Measurements from ENCODE around the gene OSBPL5.
"Not testable (repeated sequence)": the region's sequence is repeated elsewhere in the genome, so short reads cannot be mapped to it uniquely, and the experiment has no call there.

OSBPL5 gene

DNA sequence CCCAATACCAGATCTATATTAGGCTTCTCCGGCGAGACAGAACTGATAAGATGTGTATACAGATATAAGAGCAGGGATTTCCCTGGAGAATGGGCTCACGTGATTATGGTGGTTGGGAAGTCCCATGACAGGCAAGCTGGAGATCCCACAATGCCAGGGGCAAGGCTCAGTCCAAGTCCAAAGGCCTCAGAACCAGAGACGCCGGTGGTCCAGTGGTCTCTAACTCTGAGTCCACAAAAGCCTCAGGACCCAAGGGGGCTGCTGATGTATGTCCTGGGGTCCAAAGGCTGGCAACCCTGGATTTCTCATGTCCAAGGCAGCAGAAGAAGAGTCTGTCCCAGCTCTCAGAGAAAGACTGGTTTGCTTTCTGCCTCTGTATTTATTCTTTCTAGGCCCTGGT lies 15.8 kb upstream of the OSBPL5 start:
- no peak for DNase-seq

DNA sequence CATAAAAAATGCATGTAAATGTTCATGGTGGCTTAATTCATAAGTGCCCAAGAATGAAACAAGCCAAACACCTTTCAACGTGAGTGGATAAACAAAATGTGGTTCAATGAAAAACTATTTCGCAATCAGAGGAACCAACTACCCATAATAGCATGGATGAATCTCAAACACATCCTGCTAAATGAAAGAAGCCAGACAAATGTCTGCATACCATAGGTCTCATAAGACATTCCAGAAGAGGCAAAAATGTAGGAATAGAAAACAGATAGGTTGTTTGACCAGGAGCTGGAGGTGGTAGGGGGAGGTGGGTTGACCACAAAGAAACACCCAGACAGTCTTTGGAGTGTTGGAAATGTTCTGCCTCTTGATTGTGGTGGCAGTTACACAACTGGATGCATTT lies 13.2 kb upstream of the OSBPL5 start:
- DNase-seq: no peak

DNA sequence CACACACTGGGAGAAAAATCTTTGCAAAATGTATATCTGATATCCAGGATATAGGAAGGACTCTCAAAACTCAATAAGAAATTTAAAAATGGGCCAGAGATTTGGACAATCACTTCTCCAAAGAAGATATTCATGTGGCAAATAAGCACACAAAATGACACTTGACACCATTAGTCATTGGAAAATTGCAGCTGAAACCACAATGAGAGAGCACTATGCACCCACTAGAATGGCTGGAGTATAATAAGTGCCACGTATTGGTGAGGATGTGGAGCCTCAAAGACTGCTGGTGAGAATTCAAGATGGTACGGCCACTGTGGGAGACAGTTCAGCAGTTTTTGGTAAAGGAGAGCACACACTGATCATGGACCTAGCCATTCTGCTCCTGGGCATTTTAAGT lies 12.8 kb upstream of the OSBPL5 start:
- no peak for DNase-seq

DNA sequence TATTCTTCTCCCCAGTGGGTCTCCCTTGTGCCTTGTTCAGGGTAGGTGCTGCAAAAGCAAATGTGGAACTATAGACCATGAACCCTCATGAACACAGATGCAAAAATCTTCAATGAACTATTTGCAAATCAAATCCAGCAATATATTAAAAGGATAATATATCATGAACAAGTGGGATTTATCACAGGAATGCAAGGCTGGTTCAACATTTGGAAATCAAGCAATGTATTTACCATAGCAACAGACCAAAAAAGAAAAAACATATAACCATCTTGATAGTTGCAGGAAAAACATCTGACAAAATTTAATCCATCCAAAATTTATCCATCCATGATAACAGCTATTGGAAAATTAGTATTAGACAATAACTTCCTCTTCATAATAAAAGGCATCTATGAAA lies 11.4 kb upstream of the OSBPL5 start:
- no peak for DNase-seq

DNA sequence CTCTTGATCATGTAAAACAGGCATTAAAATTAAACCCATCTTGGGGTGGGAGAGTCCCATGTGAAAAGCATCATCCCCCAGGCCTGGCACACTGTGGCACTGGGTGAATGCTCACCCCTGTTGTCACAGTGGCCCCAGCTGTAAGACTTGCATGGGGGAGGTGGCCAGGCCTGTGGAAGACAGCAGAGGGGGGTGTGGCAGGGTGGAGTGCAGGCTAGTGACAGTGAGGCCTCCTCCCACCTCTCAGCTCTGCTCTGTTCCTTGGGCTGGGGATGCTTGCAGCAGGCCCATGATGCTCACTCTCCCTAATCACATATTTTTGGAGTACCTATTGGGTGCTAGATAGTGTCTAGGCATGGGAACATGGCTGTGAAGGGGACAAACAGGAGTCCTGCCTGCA lies 10.1 kb upstream of the OSBPL5 start:
- no peak for DNase-seq

DNA sequence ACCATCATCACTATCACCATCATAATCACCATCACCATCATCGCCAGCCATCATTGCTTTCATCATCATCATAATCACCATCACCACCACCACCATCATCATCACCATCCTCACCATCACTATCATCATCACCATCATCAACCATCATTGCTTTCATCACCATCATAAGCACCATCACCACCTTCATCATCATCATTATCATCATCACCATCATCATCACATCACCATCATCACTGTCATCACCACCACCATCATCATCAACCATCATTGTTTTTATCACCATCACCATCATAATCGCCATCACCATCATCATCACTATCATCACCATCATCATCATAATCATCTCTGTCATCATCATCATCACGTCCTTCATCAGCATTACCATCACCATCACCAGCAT lies 9.3 kb upstream of the OSBPL5 start:
- no peak for DNase-seq

DNA sequence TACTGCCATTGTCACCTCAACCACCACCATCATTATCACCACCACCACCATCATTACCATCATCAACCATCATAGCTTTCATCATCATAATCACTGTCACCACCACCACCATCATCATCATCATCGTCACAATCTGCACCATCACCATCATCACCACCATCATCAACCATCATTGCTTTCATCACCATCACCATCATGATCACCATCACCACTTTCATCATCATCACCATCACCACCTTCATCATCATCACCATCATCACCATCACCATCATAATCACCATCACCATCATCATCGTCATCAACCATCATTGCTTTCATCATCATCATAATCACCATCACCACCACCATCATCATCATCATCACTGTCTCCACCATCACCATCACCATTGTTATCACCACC lies 8.7 kb upstream of the OSBPL5 start:
- no peak for DNase-seq

DNA sequence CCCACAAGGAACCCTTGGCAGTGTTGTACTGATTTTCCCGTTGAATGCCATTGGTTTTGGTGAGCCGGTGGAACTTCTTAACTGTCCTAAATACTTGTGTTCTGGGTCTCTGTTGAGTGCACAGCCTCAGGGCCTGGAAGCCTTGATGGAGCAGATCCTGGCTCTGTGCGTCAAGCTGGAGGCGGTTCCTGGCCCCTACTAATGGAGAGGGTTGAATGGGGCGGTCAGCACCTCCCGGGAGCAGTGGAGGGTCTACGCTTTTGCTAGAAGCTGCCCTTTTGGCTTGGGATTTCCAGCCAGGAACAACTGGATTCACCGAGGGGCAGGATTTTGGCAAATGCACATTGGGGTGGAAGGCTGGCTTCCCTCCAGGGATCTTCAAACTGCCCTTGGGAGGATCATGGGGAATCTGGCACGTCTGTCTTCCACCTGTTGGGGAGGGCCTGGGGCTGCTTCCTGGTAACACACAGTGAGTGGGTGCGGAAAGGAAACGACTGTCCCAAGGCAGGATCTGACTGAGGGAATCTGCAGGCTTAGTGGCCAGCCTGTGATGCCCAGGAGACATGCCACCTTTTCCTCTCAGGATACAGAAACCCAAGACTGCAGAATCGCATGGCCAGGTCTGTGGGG lies 6.9 kb upstream of the OSBPL5 start:
- DNase-seq: no peak

DNA sequence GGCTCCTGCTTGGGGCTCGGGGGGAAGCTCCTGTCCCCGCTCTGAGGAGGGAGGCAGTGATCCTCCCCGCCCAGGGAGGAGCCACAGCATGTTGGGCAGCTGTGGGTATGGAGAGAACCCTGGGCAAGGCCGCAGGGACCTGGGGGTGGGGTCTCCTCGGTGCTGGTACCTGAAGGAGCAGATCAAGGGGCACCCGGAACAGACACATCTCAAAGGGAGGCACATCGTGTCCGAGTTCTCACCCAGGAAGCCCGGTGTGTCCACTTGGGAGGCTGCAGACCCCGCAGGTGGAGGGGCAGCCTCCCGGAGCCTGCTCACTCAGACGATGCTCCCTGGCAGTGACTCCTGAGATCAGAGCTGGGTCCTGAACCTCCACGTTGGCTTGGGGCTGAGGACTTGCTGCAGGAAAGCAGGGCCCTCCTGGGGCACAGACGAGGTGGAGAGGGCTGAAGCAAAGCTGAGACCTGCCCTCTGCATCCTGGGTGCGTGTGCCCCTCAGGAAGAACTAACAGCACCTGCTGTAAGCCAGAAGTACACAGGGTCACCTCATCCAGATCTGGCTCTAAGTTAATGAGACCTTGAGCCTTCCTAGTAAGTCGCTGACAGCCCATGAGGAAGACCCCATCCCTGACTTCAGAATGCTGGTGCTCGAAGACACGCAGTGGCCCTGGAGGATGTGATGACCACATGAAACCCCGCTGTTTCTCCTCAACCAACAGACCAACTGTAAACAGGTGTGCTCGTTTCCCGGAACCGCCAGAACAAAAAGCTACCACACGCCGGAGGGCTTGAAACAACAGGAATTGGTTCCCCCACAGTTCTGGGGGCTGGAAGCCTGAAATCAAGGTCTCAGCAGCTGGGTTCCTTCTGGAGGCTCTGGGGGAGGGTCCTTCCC lies 5.9 kb upstream of the OSBPL5 start:
- DNase-seq: no peak

DNA sequence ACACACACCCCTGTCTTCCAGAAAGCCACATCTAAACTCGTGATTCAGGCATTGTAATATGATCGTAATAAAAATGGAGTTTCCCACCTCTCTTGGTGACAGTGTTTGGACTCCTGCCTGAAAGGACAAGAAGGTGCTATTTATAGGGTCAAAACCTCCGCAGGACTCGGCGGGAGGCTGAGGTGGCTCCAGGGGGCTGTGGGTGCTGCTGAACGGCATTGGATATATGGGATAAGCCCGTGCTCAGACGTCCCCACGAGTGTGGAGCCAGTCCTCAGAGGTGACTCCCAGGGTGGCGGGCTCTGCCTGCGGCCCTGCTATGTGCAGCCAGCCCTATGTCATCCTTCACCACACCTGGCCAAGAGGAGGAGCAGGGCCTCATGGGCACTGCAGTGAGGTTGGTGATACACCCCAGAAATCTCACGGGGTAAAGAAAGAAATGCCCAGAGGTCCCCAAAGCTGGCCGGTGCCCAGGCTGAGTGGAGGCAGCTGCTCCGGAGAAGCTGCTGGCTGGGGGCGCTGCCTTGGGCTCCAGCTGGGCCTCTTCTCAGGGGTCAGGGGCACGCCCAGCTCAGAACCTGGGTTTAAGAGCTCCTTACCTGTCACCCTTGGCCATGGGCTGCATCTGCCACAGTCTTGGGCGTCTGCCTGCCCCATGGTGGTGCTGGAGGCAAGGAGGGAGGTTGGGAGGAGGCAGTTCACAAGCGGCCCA lies 5.1 kb upstream of the OSBPL5 start:
- DNase-seq: no peak

DNA sequence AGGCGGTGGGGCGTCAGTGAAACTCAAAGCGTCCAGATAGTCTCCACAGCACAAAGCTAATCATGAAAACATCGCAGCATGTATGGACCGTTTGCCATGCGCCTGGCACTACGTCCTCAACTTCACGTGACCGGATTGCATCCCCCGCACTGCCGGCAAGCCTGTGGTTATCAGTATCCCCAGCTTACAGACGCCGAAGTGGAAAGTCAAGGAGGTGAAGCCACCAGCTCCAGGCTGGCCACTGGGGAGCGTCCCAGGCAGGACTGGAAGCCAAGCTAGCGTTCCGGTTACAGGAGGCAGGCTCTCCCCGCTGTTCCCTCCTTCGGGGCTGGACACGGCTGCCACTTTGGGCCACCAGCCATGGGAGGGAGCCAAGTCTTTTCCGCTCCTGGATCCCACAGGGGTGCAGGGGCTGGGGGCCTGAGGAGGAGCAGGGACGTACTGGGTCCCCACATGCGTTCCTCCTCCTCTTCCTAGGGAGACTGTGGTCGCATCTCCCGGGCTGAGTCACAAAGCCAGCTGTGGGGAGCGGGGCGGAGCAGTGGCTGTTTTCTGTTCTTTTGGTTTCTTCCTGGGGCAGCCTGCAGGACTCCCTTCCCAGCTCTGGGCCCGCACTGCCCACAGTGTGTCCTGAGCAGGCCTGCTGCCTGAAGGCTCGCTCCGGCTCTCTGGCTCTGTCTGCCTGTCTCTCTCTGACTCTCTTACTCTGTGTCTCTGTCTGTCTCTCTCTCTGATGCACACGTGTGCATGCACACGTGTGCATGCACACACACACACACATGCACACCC lies 4.3 kb upstream of the OSBPL5 start:
- DNase-seq: no peak

DNA sequence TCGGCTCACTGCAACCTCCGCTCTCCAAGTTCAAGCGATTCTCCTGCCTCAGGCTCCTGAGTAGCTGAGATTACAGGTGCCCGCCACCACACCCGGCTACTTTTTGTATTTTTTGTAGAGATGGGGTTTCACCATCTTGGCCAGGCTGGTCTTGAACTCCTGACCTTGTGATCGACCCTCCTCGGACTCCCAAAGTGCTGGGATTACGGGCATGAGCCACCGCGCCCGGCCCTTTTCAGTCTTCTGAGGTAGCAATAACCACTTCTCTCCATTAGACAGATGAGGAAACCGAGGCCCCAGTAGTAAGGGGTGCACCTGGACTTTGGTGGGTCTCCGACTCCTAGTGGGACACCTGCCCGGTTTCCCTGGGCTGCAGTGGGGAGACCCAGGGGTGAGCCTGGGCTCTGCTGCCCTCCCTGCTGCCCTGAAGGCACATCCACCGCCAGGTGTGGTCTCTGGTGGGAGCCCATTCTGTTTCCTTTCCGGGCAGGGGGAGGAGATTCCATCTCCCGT lies 3.7 kb upstream of the OSBPL5 start:
- not testable (repeated sequence) for DNase-seq

DNA sequence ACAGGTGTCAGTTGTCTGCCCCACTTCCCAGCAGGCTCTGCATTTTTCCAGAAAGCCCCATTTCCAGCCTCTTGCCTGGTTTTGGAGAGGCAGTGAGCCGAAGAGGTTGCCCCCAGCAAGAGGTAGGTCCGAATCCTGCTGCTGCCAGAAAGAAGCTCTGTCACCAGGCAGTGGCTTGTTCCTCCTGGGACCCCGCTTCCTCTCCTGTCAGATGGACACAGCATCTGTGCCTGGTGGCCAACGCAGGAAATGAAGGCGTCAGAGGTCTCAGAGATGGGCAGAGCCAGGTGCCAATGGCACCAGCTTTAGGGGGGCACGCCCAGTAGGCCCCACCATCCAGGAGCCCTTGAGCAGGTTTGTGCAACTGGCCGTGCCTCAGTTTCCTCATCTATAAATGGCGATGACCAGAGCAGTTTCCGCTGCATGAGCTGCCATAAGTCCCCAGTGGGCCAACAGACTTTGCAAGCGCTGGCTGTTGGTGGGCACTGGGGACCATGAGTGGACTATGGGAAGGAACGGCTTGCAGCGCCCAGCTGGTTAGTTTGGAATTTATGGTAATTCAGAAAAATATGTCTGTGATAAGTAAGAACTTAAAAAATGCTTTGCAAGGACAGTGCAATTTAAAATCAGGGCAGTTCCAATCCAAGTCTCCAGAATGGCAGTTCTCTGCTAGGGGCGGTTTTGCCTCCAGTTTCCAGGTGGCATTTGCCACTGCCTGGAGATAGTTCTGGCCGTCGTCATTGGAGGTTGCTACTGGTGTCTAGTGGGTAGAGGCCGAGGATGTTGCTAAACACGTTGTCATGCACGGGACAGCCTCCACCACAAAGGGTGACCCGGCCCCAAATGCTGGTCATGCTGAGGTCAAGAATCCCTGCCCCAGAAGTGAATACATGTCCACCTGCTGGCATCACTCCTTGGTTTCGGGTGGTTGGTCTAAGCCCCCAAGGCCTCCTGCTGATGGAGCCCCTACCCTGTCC lies 2.3 kb upstream of the OSBPL5 start:
- DNase-seq: no peak

DNA sequence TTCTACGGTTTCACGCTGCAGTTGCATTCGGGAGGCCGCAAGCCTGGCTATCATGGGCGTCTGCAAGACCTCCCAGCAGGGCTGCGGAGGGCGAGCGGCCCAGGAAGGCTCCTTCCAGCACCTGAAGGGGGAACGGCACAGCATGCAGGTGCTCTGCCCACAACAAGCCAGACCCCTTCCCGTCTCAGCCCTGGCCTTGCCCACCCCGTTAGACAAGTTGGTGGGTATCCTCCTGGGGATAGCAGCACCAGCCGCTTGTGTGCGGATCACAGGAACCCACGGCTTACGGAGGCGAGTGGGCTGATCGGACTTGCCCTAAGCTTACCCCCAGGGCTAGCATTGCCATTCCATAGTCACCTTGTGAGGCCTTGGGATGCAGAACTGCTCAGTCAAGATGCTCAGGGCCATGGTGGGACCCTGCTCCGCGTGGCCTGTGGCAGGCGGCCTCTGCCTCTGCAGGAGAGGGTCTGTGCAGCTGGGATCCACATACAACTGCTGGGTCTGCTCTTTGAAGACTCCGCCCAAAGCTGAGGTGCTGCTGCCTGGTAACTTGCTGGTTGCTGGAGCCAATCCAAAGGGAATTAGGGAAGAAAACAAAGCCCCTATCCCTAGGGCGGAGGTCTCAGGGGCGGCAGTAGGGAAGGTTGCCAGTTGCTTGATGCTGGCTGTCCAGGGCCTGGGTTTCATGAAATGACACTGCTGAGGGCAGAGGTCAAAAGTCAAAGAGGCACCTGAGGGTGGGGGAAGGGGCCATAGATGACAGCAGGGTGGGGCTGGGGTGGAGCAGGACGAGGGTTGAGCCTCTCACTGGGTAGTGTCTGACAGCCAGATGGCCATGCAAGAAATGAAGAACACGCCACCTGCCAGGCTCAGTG lies 1.4 kb upstream of the OSBPL5 start:
- DNase-seq: no peak

DNA sequence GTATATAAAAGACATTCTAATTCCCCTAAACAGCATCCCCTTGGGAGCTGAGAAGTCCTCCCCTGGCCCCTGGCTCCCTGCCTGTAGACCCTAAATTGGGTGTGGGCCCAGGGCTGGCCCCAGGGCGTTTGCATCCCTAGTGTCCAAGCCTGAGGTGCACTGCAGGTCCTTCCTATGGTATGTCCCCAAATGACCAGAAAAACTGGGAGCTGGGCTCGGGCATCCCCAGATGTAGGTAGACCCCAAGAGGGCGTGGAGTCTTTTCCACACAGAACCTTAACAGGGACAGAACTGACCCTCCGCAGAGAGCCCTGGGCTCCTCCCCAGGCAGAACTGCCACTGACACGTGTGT lies 782 bp upstream of the OSBPL5 start:
- DNase-seq: no peak

DNA sequence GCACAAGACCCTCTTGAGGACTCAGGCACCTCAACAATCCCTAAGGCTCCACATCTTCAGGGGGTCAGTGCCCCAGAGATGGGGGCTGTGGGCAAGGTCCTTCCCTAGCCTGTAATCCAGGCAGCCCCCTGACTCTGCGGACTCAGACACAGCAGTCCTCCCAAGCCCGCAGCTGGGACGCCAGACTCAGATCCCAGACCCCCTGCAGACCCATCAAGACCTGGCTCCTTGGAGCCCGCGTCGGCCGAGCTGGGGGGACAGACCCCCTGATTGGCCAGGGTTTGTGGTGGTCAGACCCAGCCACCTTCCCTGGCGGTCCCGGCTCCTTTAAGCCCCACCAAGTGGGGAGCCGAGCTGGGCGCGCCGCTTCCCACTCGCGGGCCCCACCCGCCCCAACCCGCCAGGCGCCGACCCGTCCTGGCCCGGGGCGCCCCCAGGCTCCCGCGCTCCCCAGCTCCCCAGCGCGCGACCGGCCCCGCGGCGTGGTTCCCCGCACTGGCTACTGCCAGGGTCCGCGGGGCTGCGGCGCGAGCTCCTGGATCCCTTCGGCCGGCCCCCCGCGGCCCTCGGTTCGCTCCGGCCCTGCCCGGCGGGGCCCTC lies 458 bp downstream of the OSBPL5 start:
- DNase-seq: no peak

DNA sequence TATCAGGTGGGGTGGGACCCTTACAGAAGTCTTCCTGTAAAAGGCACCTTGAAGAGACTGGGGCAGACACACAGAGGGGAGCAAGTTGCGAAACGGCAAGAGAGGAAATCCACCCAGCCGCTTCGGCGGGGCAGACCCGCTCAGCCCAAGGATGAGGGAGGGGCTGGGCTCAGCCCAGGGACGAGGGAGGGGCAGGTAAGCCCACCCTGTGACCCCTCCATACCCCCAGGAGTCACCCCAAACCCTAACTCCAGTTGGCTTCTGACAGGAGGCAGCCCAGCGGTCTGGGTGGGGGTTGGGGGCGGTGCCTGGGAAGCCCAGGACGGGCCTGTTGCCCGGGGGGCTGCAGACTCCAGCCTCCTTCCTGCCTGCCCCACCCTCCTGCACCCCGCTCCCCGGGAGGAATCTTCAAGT lies 965 bp downstream of the OSBPL5 start:
- DNase-seq: no peak

DNA sequence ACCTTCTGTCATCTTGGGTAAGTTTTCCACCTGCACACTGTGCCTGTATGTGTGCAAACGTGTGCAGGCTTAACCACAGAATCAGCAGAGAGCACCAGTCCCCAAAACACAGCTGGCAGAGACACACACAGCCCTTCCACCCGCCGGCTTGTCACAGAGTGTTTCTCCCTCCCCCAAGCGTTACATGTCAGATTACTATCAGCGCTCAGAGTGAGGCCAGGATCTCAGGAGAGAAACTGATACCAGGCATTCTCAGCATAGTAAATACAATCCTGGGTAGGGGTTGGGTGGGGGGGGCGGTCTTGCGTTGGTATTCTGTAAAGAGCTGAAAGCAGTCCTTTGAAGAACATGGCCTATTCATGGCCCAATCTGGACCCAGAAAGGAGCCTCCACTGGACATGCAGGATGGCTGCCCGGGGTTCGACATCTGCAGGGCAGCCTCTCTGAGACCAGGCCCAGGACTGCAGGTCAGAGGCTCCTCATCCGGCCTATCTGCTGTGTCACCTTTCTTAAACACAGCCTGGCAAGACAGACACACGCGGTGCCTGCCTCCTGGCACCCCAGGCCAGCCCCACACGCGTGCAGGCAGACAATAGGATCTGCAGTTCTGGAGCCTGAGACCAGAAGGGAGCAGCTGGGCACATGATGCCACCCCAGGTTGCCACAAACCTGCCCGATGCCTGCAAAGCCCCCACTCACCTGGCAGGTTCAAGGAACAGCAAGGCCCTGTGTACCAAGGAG lies 1.7 kb downstream of the OSBPL5 start:
- DNase-seq: no peak

DNA sequence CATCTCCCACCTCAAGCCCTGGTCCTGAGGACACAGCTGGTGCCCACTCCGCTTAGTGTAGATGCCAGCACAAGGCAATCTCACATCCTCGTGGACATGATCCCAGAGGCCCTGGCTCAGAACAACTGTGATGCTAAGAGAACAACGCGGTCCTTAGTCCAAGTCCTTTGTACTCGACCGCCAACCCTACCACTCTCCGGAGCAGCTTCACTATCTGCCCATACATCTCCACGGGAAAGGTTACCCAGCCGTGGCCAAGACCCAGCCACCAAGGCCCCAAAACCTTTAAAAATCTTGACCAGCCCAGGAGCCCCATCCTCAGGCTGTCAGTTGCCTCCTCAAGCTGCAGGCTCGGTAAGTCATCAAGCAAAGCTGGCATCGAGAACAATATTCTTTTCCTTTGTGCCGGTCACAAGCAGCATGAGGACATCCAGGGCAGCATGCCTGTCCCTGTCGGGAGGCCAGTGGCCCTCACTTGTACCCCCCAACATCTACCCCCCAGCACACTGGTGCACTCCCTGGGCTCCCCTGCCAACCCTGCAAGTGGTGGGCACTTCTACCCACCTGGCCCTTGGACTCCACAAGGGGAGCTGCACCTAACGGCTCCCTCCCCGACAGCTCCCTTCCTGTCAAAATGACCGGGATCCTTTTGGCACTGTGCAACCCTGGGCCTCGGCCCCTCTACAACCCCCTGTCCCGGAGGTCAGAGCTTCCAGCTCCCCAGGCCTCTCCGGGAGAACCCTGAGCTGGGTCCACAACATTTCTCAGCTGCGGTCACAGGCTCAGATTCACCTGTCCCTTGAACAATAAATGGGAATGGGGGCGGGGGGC lies 2.5 kb downstream of the OSBPL5 start:
- DNase-seq: no peak
